GM19467 (cell line): ENCODE data around the gene TAAR6.
"Not testable (repeated sequence)": the region's sequence is repeated elsewhere in the genome, so short reads cannot be mapped to it uniquely, and the experiment has no call there.

Experiments used
- ATAC-seq: cut with Tn5 transposase; IDR thresholded peaks from one replicate; pipeline ENCODE4 v1.9.1; 2021; ENCODE audit warnings: mild to moderate bottlenecking, moderate library complexity; ENCODE audit not compliant: unreplicated experiment

The TAAR6 gene, protein sequence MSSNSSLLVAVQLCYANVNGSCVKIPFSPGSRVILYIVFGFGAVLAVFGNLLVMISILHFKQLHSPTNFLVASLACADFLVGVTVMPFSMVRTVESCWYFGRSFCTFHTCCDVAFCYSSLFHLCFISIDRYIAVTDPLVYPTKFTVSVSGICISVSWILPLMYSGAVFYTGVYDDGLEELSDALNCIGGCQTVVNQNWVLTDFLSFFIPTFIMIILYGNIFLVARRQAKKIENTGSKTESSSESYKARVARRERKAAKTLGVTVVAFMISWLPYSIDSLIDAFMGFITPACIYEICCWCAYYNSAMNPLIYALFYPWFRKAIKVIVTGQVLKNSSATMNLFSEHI

DNA sequence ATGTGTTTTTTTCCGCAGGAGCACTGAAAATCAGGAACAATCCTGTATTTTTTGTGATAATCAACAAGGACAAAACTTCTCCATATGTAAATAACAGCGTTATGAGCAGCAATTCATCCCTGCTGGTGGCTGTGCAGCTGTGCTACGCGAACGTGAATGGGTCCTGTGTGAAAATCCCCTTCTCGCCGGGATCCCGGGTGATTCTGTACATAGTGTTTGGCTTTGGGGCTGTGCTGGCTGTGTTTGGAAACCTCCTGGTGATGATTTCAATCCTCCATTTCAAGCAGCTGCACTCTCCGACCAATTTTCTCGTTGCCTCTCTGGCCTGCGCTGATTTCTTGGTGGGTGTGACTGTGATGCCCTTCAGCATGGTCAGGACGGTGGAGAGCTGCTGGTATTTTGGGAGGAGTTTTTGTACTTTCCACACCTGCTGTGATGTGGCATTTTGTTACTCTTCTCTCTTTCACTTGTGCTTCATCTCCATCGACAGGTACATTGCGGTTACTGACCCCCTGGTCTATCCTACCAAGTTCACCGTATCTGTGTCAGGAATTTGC is at the start of gene TAAR6:
Gene TAAR6, plus strand, starts transcription at position 102 of the 557 bp plus-strand sequence. Its CDS starts 0 bp downstream, at position 102.
- ATAC-seq, result no peak

- no peak for ATAC-seq
Observed at GRCh38 chr6:132520953-132521352, 49.2 kb upstream of the TAAR6 start.

GRCh38 chr6:132524646-132525045 is 45.5 kb upstream of the TAAR6 start:
- ATAC-seq, result no peak

DNA sequence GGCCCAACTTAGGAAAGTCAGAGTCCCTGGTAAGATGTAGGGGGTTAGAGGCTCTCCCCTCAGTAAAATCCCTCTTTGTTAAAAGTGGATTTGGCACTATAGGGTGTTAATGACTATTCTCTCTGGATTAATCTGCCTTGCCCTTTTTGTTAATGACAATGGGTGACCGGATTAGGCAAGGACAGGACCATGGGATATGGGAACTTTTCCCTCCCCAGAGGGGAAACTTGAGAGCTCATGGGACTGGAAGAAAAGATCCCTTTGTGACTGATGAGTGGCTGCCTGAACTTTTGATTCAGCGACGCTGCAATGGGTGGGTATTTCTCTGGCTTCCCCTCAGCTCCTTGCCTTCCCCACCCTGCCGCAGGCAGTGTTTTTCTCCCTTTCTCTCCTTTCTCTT is 44.3 kb upstream of the TAAR6 start:
- no peak for ATAC-seq

DNA sequence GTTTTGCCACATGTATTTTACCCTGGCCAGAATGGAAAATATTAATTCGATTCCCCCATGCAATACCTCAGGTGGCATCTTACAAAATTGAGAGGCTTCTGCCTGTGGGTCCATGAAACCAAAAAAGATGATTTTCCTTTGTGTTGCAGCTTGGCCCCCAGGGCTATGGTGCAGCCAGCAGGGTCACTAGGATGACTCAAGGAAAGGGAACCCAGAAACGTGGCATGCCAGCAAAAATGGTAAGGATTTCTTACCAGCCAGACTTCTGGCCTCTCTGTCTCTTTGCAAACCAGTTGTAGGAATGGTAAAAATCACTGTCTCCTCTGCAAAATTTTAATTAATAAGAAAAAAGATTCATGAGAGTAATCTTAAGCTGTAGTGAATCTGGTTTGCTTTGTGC is 43.7 kb upstream of the TAAR6 start:
- ATAC-seq, result no peak

- ATAC-seq, result no peak
Observed at GRCh38 chr6:132527791-132528190, 42.3 kb upstream of the TAAR6 start.

- ATAC-seq, result peak; percentile 92
Observed at GRCh38 chr6:132530293-132530974, 39.7 kb upstream of the TAAR6 start.

GRCh38 chr6:132534546-132534945 is 35.6 kb upstream of the TAAR6 start:
- not testable (repeated sequence) for ATAC-seq

DNA sequence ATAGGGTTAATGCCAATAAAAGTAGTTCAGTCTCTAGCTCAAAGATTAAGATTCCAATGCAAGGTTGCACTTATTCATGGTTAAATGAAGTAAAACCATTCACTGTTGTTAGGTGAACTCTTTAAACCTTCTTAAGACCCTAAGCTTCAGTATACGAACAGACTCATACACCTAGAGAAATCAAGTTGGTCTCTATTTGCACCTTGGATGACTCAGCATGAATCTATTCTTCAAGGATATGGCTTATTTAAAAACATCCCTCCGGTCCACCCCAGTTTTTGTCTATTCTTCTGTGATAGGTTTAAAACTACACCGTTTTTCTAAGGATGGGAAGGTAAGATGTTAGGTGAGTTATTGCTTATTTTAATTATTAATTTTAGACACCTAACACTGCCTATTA is 33.0 kb upstream of the TAAR6 start:
- no peak for ATAC-seq

DNA sequence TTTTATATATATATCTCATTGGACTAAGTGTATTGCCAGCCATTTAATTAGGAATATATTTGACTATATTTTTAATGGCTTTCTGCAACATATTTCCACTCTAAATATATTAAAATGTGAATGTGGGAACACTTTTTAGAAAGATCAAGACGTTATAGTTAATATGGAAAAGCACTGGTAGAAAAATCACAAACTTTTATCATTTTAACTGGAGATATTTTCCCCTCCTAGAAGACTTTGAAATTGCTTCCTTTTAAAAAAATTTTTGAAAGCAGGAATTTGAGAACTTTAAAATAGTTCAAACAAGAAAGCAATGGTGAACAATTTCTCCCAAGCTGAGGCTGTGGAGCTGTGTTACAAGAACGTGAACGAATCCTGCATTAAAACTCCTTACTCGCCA is 32.1 kb upstream of the TAAR6 start, which contains the start of gene TAAR9:
Gene TAAR9, plus strand, starts transcription at position 301 of the 400 bp plus-strand sequence. Its CDS starts 13 bp downstream, at position 314.
- no peak for ATAC-seq

DNA sequence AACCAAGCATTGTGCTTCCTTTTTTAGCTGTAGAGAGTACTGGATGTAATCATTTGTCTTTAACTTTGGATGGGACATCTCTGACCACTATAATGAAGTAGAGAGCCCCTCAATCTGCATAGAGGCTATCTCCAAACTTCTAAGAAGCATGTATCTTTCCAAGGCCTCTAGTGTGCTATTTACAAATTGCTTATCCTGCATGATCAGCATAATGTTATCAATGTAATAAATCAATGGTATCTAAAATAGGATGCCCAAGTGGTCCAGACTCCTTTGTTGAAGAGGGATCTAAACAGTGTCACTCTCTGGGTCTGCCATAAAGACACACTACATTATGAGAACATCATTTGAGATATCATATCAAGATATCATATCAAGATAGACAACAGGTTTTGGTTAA is 25.3 kb upstream of the TAAR6 start:
- no peak for ATAC-seq

DNA sequence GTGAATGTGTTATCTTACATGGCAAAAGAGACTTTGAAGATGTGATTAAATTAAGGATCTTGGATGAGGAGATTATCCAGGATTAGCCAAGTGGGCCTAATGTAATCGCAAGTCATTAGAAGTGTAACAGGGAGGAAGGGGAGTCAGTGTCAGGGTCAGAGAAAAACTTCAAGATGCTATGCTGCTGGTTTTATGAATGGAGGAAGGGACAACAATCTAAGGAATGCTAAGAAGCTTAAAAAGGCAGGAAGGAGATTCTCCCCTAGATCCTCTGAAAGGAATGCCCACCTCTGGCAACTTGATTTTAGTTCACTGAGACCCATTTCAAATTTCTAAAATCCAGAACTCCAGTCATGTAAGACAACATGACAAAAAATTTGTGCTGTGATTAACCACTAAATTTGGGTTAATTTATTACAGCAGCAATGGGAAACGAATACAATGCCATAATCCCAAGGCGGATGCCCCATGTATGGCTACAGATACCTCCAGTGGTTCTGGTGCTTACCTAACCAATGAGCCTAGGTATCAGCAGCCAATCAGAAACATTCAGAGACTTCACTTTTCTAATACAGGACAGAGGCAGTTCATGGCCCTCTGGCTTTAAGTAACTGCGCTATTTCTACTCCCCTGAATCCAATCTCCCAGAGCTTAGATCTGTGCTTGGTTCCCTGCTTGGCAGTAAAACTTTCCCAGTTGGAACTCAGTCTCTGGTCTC is 21.2 kb upstream of the TAAR6 start:
- no peak for ATAC-seq

- ATAC-seq, result no peak
Observed at GRCh38 chr6:132551214-132551613, 18.9 kb upstream of the TAAR6 start.

- no peak for ATAC-seq
Observed at GRCh38 chr6:132552372-132552771, 17.8 kb upstream of the TAAR6 start, which contains the start of gene TAAR8. Gene TAAR8, plus strand, starts transcription at chr6:132552672. Its CDS starts 21 bp downstream, at chr6:132552693.

DNA sequence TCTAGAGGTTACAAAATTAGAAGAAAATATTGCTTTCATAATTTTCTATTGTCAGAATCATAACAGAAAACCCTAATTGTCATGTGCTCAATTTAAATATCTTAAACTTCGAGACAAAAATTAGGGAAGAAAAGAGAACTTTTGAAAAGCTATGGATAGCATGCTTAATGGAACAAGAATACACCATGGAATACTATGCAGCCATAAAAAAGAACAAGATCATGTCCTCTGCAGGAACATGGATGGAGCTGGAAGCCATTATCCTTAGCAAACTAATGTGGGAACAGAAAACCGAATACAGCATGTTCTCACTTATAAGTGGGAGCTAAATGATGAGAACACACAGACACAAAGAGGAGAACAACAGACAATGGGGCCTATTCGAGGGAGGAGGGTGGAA is 10.0 kb upstream of the TAAR6 start:
- ATAC-seq, result not testable (repeated sequence)

DNA sequence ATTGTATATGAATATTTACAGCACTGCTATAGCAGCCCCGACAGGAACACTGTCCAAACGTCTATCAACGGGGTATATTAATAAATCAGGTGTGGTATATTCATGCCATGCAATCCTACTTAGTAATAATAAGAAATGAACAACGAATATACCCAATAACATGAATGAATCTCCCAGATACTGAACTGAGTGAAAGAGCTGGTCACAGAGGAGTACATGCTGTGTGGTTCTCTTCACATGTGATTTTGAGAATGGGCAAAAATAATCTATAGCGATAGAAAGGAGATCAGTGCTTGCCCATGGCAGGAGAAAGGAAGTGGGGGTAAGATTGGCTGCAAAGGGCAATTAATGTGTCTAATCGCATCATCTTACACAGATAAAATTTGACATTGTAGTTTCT is 3.7 kb upstream of the TAAR6 start:
- no peak for ATAC-seq

- ATAC-seq, result no peak
Observed at GRCh38 chr6:132567566-132567965, 2.6 kb upstream of the TAAR6 start.

DNA sequence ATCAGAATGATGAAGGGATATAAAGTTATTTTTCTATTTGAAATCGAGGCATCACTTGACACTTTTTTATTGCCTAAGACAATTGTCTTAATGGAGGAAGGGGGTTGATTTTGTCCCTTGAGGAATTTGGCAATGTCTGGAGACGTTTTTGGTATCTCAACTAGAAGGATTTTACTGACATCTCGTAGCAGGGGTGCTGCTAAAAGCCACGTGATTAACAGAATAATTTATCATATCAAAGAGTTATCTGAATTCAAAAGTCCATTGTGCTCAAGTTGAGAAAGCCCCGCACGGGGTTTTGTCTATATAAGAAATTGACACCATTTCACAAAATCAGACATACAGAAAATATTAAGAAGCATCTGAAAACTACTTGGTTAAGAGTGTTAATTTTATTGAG is 1.5 kb upstream of the TAAR6 start:
- ATAC-seq, result no peak

DNA sequence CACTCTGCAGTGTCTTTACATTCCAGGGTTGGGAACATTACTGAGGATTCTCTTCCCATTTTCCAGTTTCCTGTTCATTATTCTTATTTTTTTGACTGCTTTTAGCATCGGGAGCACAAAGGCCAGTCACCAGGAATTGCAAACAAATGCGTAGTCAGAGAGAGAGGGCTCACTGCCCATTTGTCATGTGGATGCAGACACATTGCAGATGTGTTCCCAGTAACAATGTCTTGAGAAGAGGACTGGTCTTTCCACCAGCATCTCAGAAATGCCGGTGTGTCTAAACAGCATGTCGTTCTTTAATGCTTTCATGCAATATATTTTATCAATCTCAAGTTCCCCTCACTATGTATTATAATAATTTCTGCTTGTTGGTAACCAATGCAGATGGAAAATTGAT is 952 bp upstream of the TAAR6 start:
- no peak for ATAC-seq

DNA sequence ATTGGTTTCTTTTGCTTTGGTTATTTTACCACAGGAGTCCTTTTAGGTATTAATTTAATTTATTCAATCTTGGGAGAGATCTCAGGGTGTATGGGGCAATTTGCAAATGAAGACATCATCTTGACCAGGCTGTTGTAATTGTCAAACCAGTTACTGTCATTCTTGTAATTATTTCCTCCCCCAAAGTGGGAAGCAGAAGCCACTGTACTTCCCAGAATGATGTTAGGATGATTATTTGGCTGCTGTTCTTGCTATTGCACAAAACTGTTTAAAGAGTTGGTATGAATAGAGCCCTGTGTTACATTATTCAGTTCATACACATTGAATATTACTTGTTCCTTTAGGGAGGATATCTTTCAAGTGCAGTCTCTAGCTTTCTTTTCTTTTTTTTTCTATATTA is 1.7 kb downstream of the TAAR6 start:
- no peak for ATAC-seq

DNA sequence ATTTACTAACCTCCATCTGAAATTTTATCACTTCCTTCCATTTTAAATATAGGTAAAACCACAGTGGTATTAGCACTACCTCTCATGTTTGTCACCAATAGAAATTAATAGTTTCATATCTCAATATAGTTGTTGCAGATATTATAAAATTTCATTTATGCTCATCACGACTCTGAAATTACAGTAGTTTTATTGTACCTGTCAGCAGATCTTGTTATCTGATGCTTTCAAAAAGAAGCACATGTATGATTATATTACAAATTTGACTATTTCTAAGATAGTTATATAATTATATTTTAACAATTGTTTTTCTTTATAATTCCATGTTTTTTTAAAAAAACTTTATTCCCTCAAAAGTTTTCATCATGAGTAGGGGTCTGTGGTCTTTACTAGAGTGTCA is 14.6 kb downstream of the TAAR6 start:
- no peak for ATAC-seq
